ENCODE results near the gene DNM3.

DNM3 gene

DNA sequence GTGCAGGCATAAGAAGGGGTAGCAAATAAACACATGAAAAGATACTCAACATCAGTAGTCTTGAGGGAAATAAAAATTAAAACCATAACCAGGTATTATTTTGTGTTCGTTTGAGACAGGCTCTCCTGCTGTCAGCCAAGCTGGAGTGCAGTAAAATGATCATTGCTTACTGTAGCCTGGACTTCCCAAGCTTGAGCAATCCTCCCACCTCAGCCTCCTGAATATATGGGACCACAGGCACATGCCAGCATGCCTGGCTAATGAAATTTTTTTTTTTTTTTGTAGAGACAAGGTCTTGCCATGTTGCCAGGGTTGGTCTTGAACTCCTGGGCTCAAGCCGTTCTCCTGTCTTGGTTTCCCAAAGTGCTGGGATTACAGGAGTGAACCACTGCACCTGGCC lies 108.0 kb downstream of the DNM3 start:
- Mint-ChIP-seq H3K27ac (no peak overlapping the region), H3K27me3 (no peaks in the 10 kb centered on the region), H3K4me3 (no peak overlapping the region), H3K9me3 (no peaks in the 10 kb centered on the region), H3K4me1 (no peaks in the 10 kb centered on the region)
- no peak for DNase-seq
- no peak for ATAC-seq

GRCh38 chr1:171953835-171954234 lies 112.5 kb downstream of the DNM3 start:
- ATAC-seq (no peak), DNase-seq (no peak)
- no peak overlapping the region for H3K27ac Mint-ChIP-seq

DNA sequence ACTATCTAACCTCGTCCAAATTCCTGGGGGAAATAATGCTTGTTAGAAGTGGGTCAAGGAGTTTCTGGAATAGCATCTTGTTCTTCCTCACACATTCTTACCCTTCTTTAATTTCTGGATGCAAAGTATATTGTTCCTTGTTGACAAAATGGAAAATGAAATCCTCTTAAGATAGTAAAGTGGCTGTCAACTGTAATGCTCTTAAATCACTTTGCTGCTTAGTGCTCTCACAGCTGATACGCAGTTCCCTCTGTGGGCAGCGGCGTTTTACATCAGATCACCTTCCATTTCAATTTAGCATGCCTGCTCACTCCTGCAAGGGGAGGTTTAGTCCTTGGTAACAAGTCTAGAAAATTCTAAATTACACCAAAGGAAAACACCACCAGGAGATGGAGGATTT lies 113.1 kb downstream of the DNM3 start:
- H3K27ac Mint-ChIP-seq = no peak overlapping the region
- ATAC-seq (no peak), DNase-seq (no peak)
- no peaks in the 10 kb centered on the region for H3K27me3 Mint-ChIP-seq
- H3K9me3 Mint-ChIP-seq = no peaks in the 10 kb centered on the region
- H3K4me3 Mint-ChIP-seq = no peak overlapping the region
- no peaks in the 10 kb centered on the region for H3K4me1 Mint-ChIP-seq

More at GRCh38 chr1:171953835-171954234, 112.5 kb downstream of the DNM3 start:
- Mint-ChIP-seq H3K27me3 (no peaks in the 10 kb centered on the region), H3K4me1 (no peaks in the 10 kb centered on the region), H3K4me3 (no peak overlapping the region), H3K9me3 (no peaks in the 10 kb centered on the region)

DNA sequence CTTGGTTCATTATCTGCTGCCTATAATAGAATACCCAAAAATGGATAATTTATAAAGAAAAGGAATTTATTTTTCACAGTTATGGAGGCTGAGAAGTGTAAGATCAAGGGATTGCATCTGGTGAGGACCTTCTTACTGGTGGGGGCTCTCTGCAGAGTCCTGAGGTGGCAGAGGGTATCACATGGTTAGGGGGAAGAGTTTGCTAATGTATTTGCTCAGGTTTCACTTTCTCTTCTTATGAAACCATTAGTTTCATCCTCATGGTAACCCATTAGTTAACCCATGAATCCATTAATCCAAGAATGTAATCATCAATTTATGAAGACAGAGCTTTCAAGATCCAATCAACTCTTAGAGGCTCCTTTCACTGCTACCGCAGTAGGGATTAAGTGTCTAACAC lies 120.6 kb downstream of the DNM3 start:
- Mint-ChIP-seq H3K4me3 (no peak overlapping the region), H3K27ac (no peak overlapping the region), H3K4me1 (peaks cover 6% of the 10 kb centered on the region), H3K9me3 (no peaks in the 10 kb centered on the region), H3K27me3 (no peaks in the 10 kb centered on the region)
- ATAC-seq (no peak), DNase-seq (no peak)

DNA sequence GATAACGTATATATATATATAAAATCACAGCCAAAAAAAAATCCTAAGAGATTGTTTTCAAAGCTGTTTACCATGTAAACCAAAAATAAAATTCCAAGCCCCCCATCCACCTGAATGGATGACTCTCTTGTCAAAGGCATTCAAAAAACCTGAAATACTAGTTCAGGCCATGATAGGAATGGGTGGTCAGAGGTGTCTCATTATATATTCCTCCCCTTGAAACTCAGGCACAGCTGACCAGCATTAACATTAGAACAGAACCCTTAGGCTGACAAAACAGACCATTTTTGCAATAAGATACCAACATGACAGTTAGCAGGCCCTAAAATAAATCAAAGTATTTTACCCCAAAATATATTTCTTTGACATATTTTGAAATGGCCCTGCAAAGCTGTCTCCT lies 122.5 kb downstream of the DNM3 start:
- ATAC-seq (no peak), DNase-seq (no peak)
- H3K27ac Mint-ChIP-seq = no peak overlapping the region
- H3K4me1 Mint-ChIP-seq = peaks cover 6% of the 10 kb centered on the region
- no peaks in the 10 kb centered on the region for H3K9me3 Mint-ChIP-seq
- H3K27me3 Mint-ChIP-seq = no peaks in the 10 kb centered on the region
- no peak overlapping the region for H3K4me3 Mint-ChIP-seq

- ATAC-seq = no peak
These were observed 124.5 kb downstream of the DNM3 start for GRCh38 chr1:171965777-171966176.

GRCh38 chr1:171966426-171967220 lies 125.3 kb downstream of the DNM3 start:
- H3K4me3 Mint-ChIP-seq = no peak overlapping the region

More at GRCh38 chr1:171965777-171966176, 124.5 kb downstream of the DNM3 start:
- Mint-ChIP-seq H3K9me3 (no peaks in the 10 kb centered on the region), H3K4me3 (no peak overlapping the region), H3K27me3 (no peaks in the 10 kb centered on the region), H3K27ac (no peak overlapping the region), H3K4me1 (peaks cover 6% of the 10 kb centered on the region)
- DNase-seq = no peak

GRCh38 chr1:171969226-171969625 lies 127.9 kb downstream of the DNM3 start:
- H3K27ac Mint-ChIP-seq = no peak overlapping the region
- DNase-seq (no peak), ATAC-seq (no peak)
- no peaks in the 10 kb centered on the region for H3K4me1 Mint-ChIP-seq
- no peak overlapping the region for H3K4me3 Mint-ChIP-seq
- no peaks in the 10 kb centered on the region for H3K9me3 Mint-ChIP-seq
- no peaks in the 10 kb centered on the region for H3K27me3 Mint-ChIP-seq

More at GRCh38 chr1:171966426-171967220, 125.3 kb downstream of the DNM3 start:
- Mint-ChIP-seq H3K27ac (no peak overlapping the region), H3K27me3 (no peaks in the 10 kb centered on the region), H3K9me3 (no peaks in the 10 kb centered on the region), H3K4me1 (peaks cover 6% of the 10 kb centered on the region)
- no peak for ATAC-seq
- DNase-seq = no peak

GRCh38 chr1:171969813-171970212 lies 128.5 kb downstream of the DNM3 start:
- Mint-ChIP-seq H3K27ac (peak overlapping the region in 1 of 2 donors; percentile 19), H3K27me3 (no peaks in the 10 kb centered on the region), H3K9me3 (no peaks in the 10 kb centered on the region), H3K4me1 (no peaks in the 10 kb centered on the region), H3K4me3 (no peak overlapping the region)
- DNase-seq (no peak), ATAC-seq (no peak)

GRCh38 chr1:171972846-171973245 lies 131.5 kb downstream of the DNM3 start:
- ATAC-seq = no peak
- Mint-ChIP-seq H3K4me1 (no peaks in the 10 kb centered on the region), H3K9me3 (peaks cover 0 to 6% of the 10 kb centered on the region in 2 donors), H3K27me3 (no peaks in the 10 kb centered on the region), H3K27ac (no peak overlapping the region), H3K4me3 (no peak overlapping the region)
- no peak for DNase-seq

- peaks cover 0 to 6% of the 10 kb centered on the region in 2 donors for H3K9me3 Mint-ChIP-seq
- no peak for DNase-seq
These were observed 132.1 kb downstream of the DNM3 start for GRCh38 chr1:171973421-171973820.

GRCh38 chr1:171981303-171981702 lies 140.0 kb downstream of the DNM3 start:
- DNase-seq = no peak
- Mint-ChIP-seq H3K4me1 (no peaks in the 10 kb centered on the region), H3K27ac (no peak overlapping the region), H3K27me3 (peaks cover 7% of the 10 kb centered on the region), H3K4me3 (no peak overlapping the region), H3K9me3 (no peaks in the 10 kb centered on the region)
- no peak for ATAC-seq

More at GRCh38 chr1:171973421-171973820, 132.1 kb downstream of the DNM3 start:
- Mint-ChIP-seq H3K27me3 (no peaks in the 10 kb centered on the region), H3K4me1 (no peaks in the 10 kb centered on the region), H3K27ac (no peak overlapping the region), H3K4me3 (no peak overlapping the region)
- ATAC-seq = no peak

GRCh38 chr1:171983584-171983983 lies 142.3 kb downstream of the DNM3 start:
- ATAC-seq (no peak), DNase-seq (no peak)
- peaks cover 7% of the 10 kb centered on the region for H3K27me3 Mint-ChIP-seq
- no peaks in the 10 kb centered on the region for H3K9me3 Mint-ChIP-seq
- peak overlapping the region in 1 of 2 donors; percentile 14 for H3K27ac Mint-ChIP-seq
- H3K4me1 Mint-ChIP-seq = no peaks in the 10 kb centered on the region
- no peak overlapping the region for H3K4me3 Mint-ChIP-seq

DNA sequence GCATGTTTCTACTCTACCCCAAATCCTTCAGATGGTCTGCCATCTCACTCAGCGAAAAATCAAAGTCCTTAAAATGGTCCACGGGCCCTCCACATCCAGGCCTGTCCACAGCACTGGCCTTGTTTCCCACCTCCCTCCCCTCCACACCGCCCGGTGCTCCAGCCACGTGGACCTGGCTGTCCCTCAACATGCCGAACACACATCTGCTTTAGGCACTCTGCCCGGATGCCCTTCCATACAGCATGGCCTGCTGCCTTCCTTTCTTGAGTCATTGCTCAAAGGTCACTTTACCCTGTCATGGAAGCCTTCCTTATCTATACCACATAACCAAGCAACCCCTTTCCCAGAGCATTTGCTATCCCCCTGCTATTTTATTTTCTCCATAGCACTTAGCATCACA lies 143.0 kb downstream of the DNM3 start:
- H3K27ac Mint-ChIP-seq = no peak overlapping the region
- H3K4me1 Mint-ChIP-seq = no peaks in the 10 kb centered on the region
- H3K9me3 Mint-ChIP-seq = no peaks in the 10 kb centered on the region
- H3K27me3 Mint-ChIP-seq = peaks cover 7% of the 10 kb centered on the region
- ATAC-seq = no peak
- no peak overlapping the region for H3K4me3 Mint-ChIP-seq
- DNase-seq = no peak

DNA sequence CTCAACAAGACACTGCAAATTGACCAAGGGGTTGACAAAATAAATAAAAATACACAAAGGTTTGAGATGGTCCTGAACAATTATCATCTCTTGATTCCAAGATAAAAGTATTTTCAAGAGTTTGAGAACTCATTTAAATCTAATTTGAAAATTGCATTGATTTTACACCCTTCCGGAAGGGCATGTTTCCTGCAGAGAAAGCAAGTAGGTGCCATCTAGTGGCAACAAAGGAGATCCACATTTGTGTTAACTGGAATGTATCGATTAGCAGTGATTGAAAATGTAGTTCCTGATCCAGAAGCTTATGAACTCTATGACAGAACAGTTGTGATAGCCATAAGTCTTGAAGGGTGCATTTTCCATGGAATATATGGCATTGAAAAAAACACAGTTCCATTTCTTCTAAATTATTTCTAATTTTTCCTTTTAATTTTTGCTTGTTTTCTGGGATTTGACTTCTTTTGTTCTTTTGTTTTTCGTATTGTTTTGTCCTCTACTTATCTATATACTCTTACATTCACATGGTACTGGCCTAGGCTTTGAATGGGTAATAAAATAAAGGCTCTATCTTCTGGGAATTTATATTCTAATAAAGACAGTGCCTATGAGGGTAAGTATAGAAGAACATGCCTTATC lies 143.7 kb downstream of the DNM3 start:
- no peaks in the 10 kb centered on the region for H3K4me1 Mint-ChIP-seq
- ATAC-seq (peak; percentile 59), DNase-seq (no peak)
- no peak overlapping the region for H3K27ac Mint-ChIP-seq
- H3K27me3 Mint-ChIP-seq = peaks cover 7% of the 10 kb centered on the region
- H3K4me3 Mint-ChIP-seq = no peak overlapping the region
- no peaks in the 10 kb centered on the region for H3K9me3 Mint-ChIP-seq

DNA sequence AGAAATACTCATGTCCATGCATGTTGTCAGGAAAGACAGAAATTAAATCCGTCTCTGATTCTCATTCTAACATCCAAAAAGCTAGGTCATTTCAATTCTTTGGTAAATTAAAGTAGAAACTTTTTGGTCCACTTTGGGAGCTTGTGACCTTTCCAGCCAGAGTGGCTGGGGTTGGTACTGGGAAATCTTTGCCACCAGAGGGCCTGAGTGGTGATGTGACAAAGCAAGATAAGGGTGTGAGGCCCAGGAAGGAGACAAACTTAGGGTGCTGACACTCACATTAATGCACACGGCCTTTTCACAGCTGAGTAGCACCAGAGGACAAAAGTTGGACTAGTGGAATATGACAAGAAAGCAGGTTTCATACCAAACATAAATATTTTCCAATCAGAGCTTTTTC lies 144.3 kb downstream of the DNM3 start:
- H3K9me3 Mint-ChIP-seq = no peaks in the 10 kb centered on the region
- H3K4me1 Mint-ChIP-seq = no peaks in the 10 kb centered on the region
- DNase-seq = no peak
- H3K4me3 Mint-ChIP-seq = no peak overlapping the region
- H3K27me3 Mint-ChIP-seq = peaks cover 7% of the 10 kb centered on the region
- H3K27ac Mint-ChIP-seq = no peak overlapping the region
- ATAC-seq = no peak

Measured in stimulated activated naive CD8-positive, alpha-beta T cell treated with anti-CD3 and anti-CD28 coated beads, Interleukin-15, amount 100 ng/mL, for 72 hours (primary cell).